GM12873 (cell line): ENCODE data around the gene DUSP9.

Source experiments
- CTCF ChIP-seq: IDR thresholded peaks from 2 replicates; pipeline ENCODE4 v1.5.1; 2012; ENCODE audit warnings: low read depth, mild to moderate bottlenecking, moderate library complexity, low read length, control low read depth; ENCODE audit not compliant: insufficient read depth; ENCODE audit errors: missing control alignments

The DUSP9 gene

GRCh38 chrX:153657161-153657560, 10.2 kb downstream of the DUSP9 start:
- TF ChIP-seq CTCF, result no peak

- no peak for TF ChIP-seq CTCF
Observed at GRCh38 chrX:153659268-153659667, 12.3 kb downstream of the DUSP9 start.

GRCh38 chrX:153662266-153662665, 15.3 kb downstream of the DUSP9 start:
- peak; percentile 49 for TF ChIP-seq CTCF

- TF ChIP-seq CTCF, result no peak
Observed at GRCh38 chrX:153665726-153666306, 18.8 kb downstream of the DUSP9 start.

- no peak for TF ChIP-seq CTCF
Observed at GRCh38 chrX:153667281-153667955, 20.4 kb downstream of the DUSP9 start.

- TF ChIP-seq CTCF, result peak; percentile 89
Observed at GRCh38 chrX:153667956-153668396, 21.0 kb downstream of the DUSP9 start.

GRCh38 chrX:153668423-153669173, 21.6 kb downstream of the DUSP9 start:
- no peak for TF ChIP-seq CTCF
